Measurements from ENCODE around the gene DPP8.
A peak's percentile ranks its signal among the peaks of the same experiment; 100 is the strongest.
"Not testable (repeated sequence)": the region's sequence is repeated elsewhere in the genome, so short reads cannot be mapped to it uniquely, and the experiment has no call there.

DPP8 gene

GRCh38 chr15:65516997-65517865 lies at the start of gene DPP8:
Gene DPP8 (minus strand): TSS chr15:65517689. CDS start chr15:65512553, 5,136 bp downstream.
- DNase-seq (ENCODE audit: low read depth, low spot score), result peak; percentile 86

DNA sequence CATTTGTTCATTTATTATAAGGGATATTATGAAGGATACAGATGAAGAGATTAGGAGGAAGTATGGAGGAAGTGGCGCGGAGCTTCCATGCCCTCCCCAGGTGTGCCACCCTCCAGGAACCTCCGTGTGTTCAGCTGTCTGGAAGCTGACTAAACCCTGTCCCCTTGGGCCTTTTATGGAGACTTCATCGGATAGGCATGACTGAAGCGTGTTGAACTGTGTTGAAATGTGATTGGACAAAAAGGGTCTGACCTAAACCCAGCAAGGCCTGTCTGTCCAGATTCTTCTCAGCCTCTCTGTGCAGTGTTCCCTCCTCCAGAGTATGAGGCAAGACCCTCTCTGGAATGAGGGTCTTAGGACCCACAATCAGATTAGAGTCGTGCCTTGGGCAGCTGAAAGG lies 44.4 kb upstream of the DPP8 start:
- DNase-seq (ENCODE audit: low read depth, low spot score), result no peak

GRCh38 chr15:65559941-65560340 lies 42.5 kb upstream of the DPP8 start:
- DNase-seq (ENCODE audit: low read depth, low spot score), result no peak

DNA sequence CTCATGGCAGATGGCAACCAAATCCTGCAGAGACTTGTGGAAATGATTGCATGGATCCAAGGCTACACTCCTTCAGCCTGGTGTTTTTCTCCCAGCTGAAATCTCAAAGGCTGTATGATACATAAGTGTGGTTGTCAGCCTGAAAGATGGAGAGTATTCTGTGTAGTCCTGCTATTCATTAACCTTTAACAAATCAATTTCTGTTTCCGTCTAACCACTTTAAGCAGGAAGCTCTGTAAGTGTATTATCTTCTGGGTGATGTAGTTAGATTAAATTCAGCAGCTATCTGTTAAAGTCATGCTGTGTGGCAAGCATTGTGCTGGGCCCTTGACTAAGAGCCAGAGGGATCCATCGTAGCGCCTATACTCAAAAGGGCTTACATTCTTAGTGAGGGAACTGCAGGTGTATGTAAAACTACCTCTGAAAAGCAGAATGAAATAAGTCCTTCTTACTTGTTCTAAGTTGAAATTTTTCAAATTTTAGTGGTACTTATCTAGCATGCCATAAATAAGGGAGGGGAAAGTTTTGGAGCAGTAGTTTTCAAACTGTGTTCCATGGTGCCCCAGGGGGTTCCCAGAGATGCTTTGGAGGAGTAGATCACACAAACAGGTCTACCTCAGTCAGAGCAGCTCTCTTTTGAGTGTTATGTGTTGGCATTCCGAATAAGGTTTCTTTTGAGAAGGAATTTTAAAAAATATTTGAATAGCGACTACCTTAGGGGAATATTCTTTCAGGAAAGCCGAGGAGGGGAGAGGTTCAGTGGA lies 41.7 kb upstream of the DPP8 start:
- DNase-seq (ENCODE audit: low read depth, low spot score), result no peak

- DNase-seq (ENCODE audit: low read depth, low spot score), result no peak
These were observed 40.8 kb upstream of the DPP8 start for GRCh38 chr15:65558336-65558735.

- no peak for DNase-seq (ENCODE audit: low read depth, low spot score)
These were observed 39.1 kb upstream of the DPP8 start for GRCh38 chr15:65556622-65557021.

DNA sequence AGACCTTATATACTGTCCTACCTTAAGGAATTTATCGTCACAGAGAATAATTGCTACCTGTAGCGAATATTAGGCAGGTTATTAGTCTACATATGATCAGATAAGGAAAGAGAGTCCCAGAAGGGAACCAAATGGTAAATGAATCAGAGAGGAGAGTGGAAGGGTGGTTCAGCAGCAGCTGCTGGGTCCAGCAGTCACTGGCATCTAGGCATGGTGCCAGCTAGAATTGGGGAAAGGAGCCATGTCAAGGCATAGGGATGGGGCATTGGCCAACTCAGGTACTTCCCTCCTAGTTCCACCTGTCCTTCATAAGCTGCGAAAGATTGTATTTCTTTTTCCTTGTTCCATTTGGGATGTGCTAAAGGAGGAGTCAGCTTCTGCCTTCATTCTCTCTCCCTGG lies 36.2 kb upstream of the DPP8 start:
- no peak for DNase-seq (ENCODE audit: low read depth, low spot score)

GRCh38 chr15:65552851-65553250 lies 35.4 kb upstream of the DPP8 start:
- not testable (repeated sequence) for DNase-seq (ENCODE audit: low read depth, low spot score)

DNA sequence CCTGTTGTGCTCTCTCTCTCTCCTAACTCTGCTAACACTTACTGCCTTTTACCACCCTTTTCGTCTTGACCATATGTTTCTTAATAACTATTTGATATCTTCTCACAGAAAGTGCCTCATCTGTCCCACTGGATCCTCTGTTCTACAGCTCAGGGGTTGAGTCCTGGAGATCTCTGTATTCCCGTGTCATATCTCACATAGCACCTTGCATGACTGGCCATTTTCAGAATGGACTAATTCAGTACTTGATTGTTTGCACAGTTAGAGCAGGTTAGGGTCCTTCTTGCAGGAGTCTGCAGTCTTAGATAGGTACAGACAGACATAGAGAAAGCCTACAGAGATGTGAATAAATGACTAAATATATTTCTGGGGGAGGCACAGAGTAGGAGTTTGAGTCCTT lies 33.7 kb upstream of the DPP8 start:
- DNase-seq (ENCODE audit: low read depth, low spot score), result no peak

GRCh38 chr15:65550681-65551098 lies 33.2 kb upstream of the DPP8 start:
- no peak for DNase-seq (ENCODE audit: low read depth, low spot score)

- not testable (repeated sequence) for DNase-seq (ENCODE audit: low read depth, low spot score)
These were observed 31.8 kb upstream of the DPP8 start for GRCh38 chr15:65549288-65549687.

GRCh38 chr15:65547841-65548240 lies 30.4 kb upstream of the DPP8 start:
- DNase-seq (ENCODE audit: low read depth, low spot score), result no peak

DNA sequence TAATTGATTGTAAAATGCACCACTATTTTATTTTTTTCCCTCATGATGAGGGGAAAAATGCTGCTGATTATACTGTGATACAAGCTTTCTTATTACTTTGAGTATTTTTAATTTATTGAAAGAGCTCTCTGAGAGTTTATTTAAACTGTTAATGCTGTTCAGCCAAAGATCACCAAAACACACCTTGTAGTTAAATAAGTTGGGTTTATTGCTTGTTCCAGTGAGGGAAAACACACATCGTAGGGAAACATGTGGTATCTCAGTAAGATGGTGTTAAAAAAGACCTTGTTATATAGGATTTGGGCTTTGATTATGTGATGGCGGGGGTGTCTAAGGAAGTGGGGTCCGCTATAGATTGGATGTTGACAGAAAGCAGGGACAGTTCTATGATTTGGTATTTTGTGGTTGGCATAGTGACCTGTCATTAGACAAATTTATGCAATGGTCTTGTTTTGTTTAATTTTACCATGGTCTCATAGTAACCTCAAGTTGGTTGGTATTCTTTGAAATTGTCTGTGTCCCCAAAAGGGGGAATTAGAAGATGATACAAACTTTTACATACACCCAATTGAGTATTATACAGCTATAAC lies 23.8 kb upstream of the DPP8 start:
- no peak for DNase-seq (ENCODE audit: low read depth, low spot score)

DNA sequence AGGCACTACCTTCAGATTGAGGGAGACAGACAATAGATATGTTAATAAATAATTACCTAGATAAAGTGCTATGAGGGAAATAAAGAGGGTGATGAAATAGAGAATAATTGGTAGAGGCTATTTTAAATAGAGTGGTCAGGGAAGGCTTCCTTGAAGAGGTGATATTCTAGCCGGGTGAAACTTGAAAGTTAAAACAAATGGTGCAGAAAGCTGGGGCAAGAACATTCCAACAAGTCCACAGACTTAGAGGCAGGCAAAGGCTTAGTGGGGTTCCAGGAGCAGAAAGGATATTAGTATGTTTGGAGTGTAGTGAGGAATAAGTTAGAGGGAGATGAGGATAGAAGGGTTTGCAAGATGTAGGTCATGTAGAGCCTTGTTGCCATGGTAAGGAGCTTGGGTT lies 22.8 kb upstream of the DPP8 start:
- DNase-seq (ENCODE audit: low read depth, low spot score), result no peak

- DNase-seq (ENCODE audit: low read depth, low spot score), result no peak
These were observed 17.7 kb upstream of the DPP8 start for GRCh38 chr15:65535192-65535591.

DNA sequence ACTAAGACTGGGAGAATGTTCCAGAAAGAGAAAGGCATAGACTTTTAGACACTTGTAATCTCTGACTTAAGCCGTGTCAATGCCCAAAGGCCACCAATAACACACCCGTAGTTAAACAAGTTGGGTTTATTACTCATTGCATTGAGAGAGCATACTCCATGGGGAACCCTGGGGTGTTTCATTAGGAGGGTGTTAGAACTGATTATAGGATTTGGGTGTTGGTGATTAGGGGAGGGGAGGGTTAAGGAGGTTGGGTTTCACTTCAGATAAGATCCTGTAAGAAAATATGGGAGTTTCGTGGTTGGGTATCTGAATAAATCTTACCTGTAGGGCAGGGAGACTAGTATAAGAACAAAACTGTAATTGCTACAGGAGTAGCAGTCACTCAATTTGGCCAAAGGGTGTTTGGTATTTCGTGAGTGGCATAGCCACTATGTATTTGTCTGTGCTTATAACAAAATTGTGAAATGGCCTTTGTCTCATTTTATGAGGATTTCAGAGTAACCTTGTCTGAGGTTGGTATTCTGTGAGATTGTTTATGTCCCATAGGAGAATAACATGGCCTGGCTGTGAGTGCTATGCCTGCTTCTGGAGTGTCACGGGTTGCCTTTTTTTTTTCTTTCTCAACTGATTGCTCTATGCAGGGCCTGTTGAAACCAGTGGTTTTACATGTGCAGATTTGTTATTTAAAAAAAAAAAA lies 15.7 kb upstream of the DPP8 start:
- no peak for DNase-seq (ENCODE audit: low read depth, low spot score)

DNA sequence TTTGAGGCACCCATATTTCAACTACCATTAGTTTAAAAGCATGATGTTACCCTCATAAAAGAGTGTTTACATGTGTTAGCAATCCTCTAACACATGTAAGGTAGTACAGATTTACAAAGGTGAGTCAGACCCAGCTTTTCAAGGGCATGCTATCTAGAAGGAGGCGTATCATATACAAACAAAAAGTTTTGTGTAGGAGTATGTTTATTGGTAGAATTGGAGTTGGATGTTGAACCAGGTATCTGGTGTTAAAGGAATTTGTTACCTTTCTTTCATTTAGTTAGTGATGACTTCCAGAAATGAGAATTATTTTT lies 15.2 kb upstream of the DPP8 start:
- DNase-seq (ENCODE audit: low read depth, low spot score), result no peak

- DNase-seq (ENCODE audit: low read depth, low spot score), result peak; percentile 84
These were observed 13.0 kb upstream of the DPP8 start, which contains the start of gene HACD3 for GRCh38 chr15:65530318-65531111. Gene HACD3 (plus strand): TSS chr15:65530463. CDS start chr15:65530632, 169 bp downstream.

DNA sequence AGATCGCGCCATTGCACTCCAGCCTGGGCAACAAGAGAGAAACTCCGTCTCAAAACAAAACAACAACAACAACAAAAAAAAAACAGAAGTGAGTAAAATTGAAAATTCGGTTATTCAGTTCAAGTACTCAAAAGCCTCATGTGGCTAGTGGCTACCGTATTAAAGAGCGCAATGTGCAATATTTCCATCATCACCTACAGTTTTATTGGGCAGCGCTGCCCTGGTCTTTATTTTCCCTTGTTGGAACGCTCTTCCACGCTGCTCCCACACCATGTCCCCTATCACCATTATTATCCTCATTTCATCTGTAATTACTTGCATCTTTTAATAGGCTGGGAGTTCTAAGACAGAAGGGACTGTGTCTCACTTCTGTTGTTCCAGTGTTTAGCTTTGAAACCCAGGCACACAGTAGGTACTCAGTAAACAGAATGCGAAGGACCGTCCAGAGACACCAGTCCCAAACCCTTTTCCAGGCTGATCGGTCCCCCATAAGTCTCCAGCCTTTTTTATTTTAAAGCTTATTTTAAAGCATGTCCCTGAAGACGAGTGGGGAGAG lies 12.4 kb upstream of the DPP8 start:
- no peak for DNase-seq (ENCODE audit: low read depth, low spot score)

DNA sequence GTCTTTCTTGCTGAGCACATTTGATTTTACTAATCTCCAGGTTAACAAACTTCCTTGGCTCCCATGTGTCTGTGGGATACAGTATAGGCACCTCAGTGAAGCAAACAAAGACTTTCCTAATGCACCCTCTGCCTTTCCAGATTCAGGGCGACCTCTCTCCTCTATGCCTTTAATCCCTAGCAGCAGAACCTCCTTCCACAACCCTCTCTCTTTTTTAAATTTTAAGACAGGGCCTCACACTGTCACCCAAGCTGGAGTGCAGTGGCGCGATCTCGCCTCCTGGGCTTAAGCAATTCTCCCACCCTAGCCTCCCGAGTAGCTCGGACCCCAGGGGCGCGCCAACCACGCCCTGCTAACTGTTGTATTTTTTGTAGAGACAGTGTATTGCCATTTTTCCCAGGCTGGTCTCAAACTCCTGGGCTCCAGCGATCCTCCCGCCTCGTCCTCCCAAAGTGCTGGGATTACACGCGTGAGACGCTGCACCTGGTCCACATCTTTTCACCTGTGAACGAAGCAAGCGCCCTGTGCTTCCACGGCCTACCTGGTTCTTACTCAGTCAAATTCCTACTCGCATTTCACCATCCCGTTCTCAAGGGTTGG lies 11.1 kb upstream of the DPP8 start:
- no peak for DNase-seq (ENCODE audit: low read depth, low spot score)

Data from activated naive CD8-positive, alpha-beta T cell treated with anti-CD3 and anti-CD28 coated beads, Interleukin-2, amount 50 U/mL, for 16 hours (primary cell).